ENCODE measurements around the gene SMAD6.

The SMAD6 gene

GRCh38 chr15:66829551-66830121 is 127.6 kb downstream of the SMAD6 start:
- DNase-seq, result no peak

- no peak for DNase-seq
These were observed 128.3 kb downstream of the SMAD6 start for GRCh38 chr15:66830358-66830757.

- no peak for DNase-seq
These were observed 128.8 kb downstream of the SMAD6 start for GRCh38 chr15:66830823-66831222.

GRCh38 chr15:66831289-66831688 is 129.3 kb downstream of the SMAD6 start:
- DNase-seq, result no peak

- no peak for DNase-seq
These were observed 129.9 kb downstream of the SMAD6 start for GRCh38 chr15:66831801-66832390.

All from stimulated activated CD4-positive, alpha-beta T cell treated with anti-CD3 and anti-CD28 coated beads, Interleukin-12 subunit alpha, Interleukin-12 subunit beta, amount 100 ng/mL, for 4 hours (primary cell).